HCT116 (cell line): ENCODE results near the gene MBNL2. TPM values are rescaled to one million over a fixed set of nuclear protein-coding genes. Genes with fewer than 3 reads are reported as not detected.

Experiments
- ATAC-seq: fragments of 200-7000 bp; cut with Tn5 transposase; 2 replicates; pipeline ENCODE4 v1.9.1; 2020; ENCODE audit warnings: mild to moderate bottlenecking, moderate library complexity
- BruUV-seq: library from RNA; stranded (reverse); fragments of 400-500 nt; replicated peaks from 2 replicates; lab custom pipeline; 2021; lab: Mats Ljungman, UMichigan
- CTCF ChIA-PET: fragments of 300-600 bp; sonication (Branson Sonifier 250); formaldehyde crosslinking; loops from one replicate; lab custom pipeline; 2021; ENCODE audit warnings: antibody characterized with exemption; lab: Charles Lee
- POLR2A ChIA-PET: fragments of 300-600, 350-600 bp; sonication (Branson Sonifier 250); formaldehyde crosslinking; loops from one replicate; lab custom pipeline; 2021; ENCODE audit warnings: antibody characterized with exemption; lab: Charles Lee
- RAD21 ChIA-PET, 2 experiments: fragments of 300-600 bp; sonication (Branson Sonifier 250); formaldehyde crosslinking; loops; one replicate each; lab custom pipeline; 2023; ENCODE audit warnings: low total read pairs in 2 of 2; ENCODE audit not compliant: uncharacterized antibody in 2 of 2, unreplicated experiment in 2 of 2, low non-redundant PET in 1 of 2; lab: Charles Lee
- DNase-seq: peaks from one replicate; pipeline ENCODE4 v3.0.0-alpha.2; 2010; ENCODE audit warnings: low read depth, low spot score
- H2AFZ ChIP-seq: fragments of 200-600 bp; shearing (Covaris generic), sonication (generic); 2 replicates; pipeline ENCODE4 v1.6.1; 2017; ENCODE audit warnings: low read depth, mixed run types, mixed read lengths, antibody characterized with exemption, low read length; ENCODE audit not compliant: poor library complexity, severe bottlenecking
- H3K27ac ChIP-seq: 2 replicates; pipeline ENCODE4 v1.5.1; 2012; ENCODE audit warnings: low read depth, low read length
- H3K27me3 ChIP-seq: fragments of 200-600 bp; sonication (generic); 2 replicates; pipeline ENCODE4 v1.6.1; 2016; ENCODE audit warnings: mixed run types, low read length, mixed read lengths; ENCODE audit not compliant: insufficient read depth
- H3K36me3 ChIP-seq, 2 experiments: fragments of 200-500 bp in 1 of 2; fragments of 200-600 bp in 1 of 2; sonication (Bioruptor generic) in 1 of 2; sonication (generic) in 1 of 2; 2 replicates each; pipeline versions ENCODE4 v1.5.1 to v1.6.1; 2014 to 2016; ENCODE audit warnings: low read length in 2 of 2, inconsistent platforms in 1 of 2, mixed read lengths in 1 of 2, mixed run types in 1 of 2; ENCODE audit not compliant: insufficient read depth in 2 of 2, control insufficient read depth in 1 of 2
- H3K4me1 ChIP-seq, 2 experiments: fragments of 200-600 bp in 1 of 2; sonication (generic) in 1 of 2; 2 replicates each; pipeline versions ENCODE4 v1.5.1 to v1.6.1; 2012 to 2017; ENCODE audit warnings: low read length in 2 of 2, inconsistent platforms in 1 of 2, mild to moderate bottlenecking in 1 of 2, mixed read lengths in 1 of 2, mixed run types in 1 of 2, moderate library complexity in 1 of 2; ENCODE audit not compliant: insufficient read depth in 2 of 2, control insufficient read depth in 1 of 2
- H3K4me2 ChIP-seq: fragments of 200-600 bp; sonication (generic); 2 replicates; pipeline ENCODE4 v1.6.1; 2017; ENCODE audit warnings: mixed run types, low read length, mixed read lengths
- H3K4me3 ChIP-seq, 2 experiments: fragments of 200-600 bp in 1 of 2; sonication (generic) in 1 of 2; replicated peaks in 1 of 2; 2 replicates each; pipeline ENCODE4 v1.5.1; 2011 to 2016; ENCODE audit warnings: low read length in 2 of 2, control low read depth in 1 of 2, low read depth in 1 of 2, mild to moderate bottlenecking in 1 of 2, mixed read lengths in 1 of 2, mixed run types in 1 of 2
- H3K79me2 ChIP-seq: fragments of 200-600 bp; sonication (generic); 2 replicates; pipeline ENCODE4 v1.6.1; 2017; ENCODE audit warnings: mild to moderate bottlenecking, mixed run types, low read length, moderate library complexity, mixed read lengths; ENCODE audit not compliant: insufficient read depth
- H3K9ac ChIP-seq: fragments of 200-600 bp; sonication (generic); 2 replicates; pipeline ENCODE4 v1.6.1; 2016; ENCODE audit warnings: low read length, mixed read lengths
- H3K9me2 ChIP-seq: fragments of 200-600 bp; sonication (generic), shearing (Covaris generic); 2 replicates; pipeline ENCODE4 v1.6.1; 2017; ENCODE audit warnings: mixed run types, mild to moderate bottlenecking, moderate library complexity; ENCODE audit not compliant: insufficient read depth
- H3K9me3 ChIP-seq, 2 experiments: fragments of 200-500 bp in 1 of 2; fragments of 200-600 bp in 1 of 2; sonication (Bioruptor generic) in 1 of 2; sonication (generic) in 1 of 2; 2 replicates each; pipeline ENCODE4 v1.6.1; 2014 to 2017; ENCODE audit warnings: low read length in 2 of 2, mixed read lengths in 2 of 2, inconsistent platforms in 1 of 2, low read depth in 1 of 2, mild to moderate bottlenecking in 1 of 2, mixed run types in 1 of 2, moderate library complexity in 1 of 2; ENCODE audit not compliant: control insufficient read depth in 1 of 2, insufficient read depth in 1 of 2
- H4K20me1 ChIP-seq: fragments of 200-600 bp; sonication (generic), shearing (Covaris generic); 2 replicates; pipeline ENCODE4 v1.6.1; 2017; ENCODE audit warnings: mixed run types, mild to moderate bottlenecking, moderate library complexity; ENCODE audit not compliant: insufficient read depth
- ATF3 ChIP-seq: IDR thresholded peaks from 2 replicates; pipeline ENCODE4 v1.6.1; 2012
- CBX3 ChIP-seq: IDR thresholded peaks from 2 replicates; pipeline ENCODE4 v1.6.1; 2012; ENCODE audit warnings: low read depth
- CEBPB ChIP-seq: IDR thresholded peaks from 2 replicates; pipeline ENCODE4 v1.6.1; 2012; ENCODE audit warnings: low read depth
- CTCF ChIP-seq, 3 experiments: fragments of 200-600 bp in 1 of 3; sonication (generic) in 1 of 3; IDR thresholded peaks in 2 of 3; conservative IDR thresholded peaks in 1 of 3; 2 replicates each; pipeline ENCODE4 v1.5.1; 2012 to 2017; ENCODE audit warnings: low read depth in 2 of 3, low read length in 2 of 3, antibody characterized with exemption in 1 of 3, borderline replicate concordance in 1 of 3, control low read depth in 1 of 3, mild to moderate bottlenecking in 1 of 3, mixed read lengths in 1 of 3, mixed run types in 1 of 3, moderate library complexity in 1 of 3; ENCODE audit not compliant: insufficient read depth in 1 of 3
- EGR1 ChIP-seq: IDR thresholded peaks from 2 replicates; pipeline ENCODE4 v1.6.1; 2012; ENCODE audit warnings: low read depth
- ELF1 ChIP-seq: IDR thresholded peaks from 2 replicates; pipeline ENCODE4 v1.6.1; 2012; ENCODE audit warnings: low read depth, borderline replicate concordance
- FOSL1 ChIP-seq: IDR thresholded peaks from 2 replicates; pipeline ENCODE4 v1.6.1; 2012; ENCODE audit warnings: low read depth
- REST ChIP-seq: IDR thresholded peaks from 2 replicates; pipeline ENCODE4 v1.6.1; 2012; ENCODE audit warnings: low read depth
- SP1 ChIP-seq: IDR thresholded peaks from 2 replicates; pipeline ENCODE4 v1.6.1; 2012; ENCODE audit warnings: low read depth
- SRF ChIP-seq: IDR thresholded peaks from 2 replicates; pipeline ENCODE4 v1.6.1; 2012; ENCODE audit warnings: low read depth
- TCF7L2 ChIP-seq: IDR thresholded peaks from 2 replicates; pipeline ENCODE4 v1.7.0; 2011; ENCODE audit warnings: borderline replicate concordance, inconsistent platforms; ENCODE audit not compliant: insufficient read depth, insufficient read length; ENCODE audit errors: extremely low read depth
- YY1 ChIP-seq: IDR thresholded peaks from 2 replicates; pipeline ENCODE4 v1.6.1; 2011; ENCODE audit warnings: low read length, low read depth, moderate library complexity, mild to moderate bottlenecking; ENCODE audit not compliant: insufficient replicate concordance; ENCODE audit errors: extremely low read depth
- ZBTB33 ChIP-seq: IDR thresholded peaks from 2 replicates; pipeline ENCODE4 v1.6.1; 2011; ENCODE audit warnings: mild to moderate bottlenecking, low read length, moderate library complexity; ENCODE audit not compliant: insufficient replicate concordance; ENCODE audit errors: extremely low read depth
- ZNF274 ChIP-seq: fragments of 200-500 bp; sonication (Bioruptor generic); IDR thresholded peaks from 2 replicates; pipeline ENCODE4 v1.6.1; 2014; ENCODE audit warnings: mild to moderate bottlenecking, low read depth, low read length, inconsistent platforms
- intact Hi-C: fragments of 100-400 bp; cut with micrococcal nuclease; formaldehyde crosslinking; loops from 2 replicates; pipeline ENCODE4 v1.10.0; 2022
- total RNA-seq: library from RNA; stranded (reverse); gene quantifications from one replicate; pipeline ENCODE4 v1.2.1, GENCODE V29; 2021; ENCODE audit not compliant: unreplicated experiment

Gene MBNL2
- total RNA-seq, 1 experiment from 2014 or later = 73.9 TPM

GRCh38 chr13:97318532-97318931 lies 96.4 kb downstream of the MBNL2 start:
- H3K79me2 ChIP-seq = peaks cover 22% of the 10 kb centered on the region; the same call in 1 of the 2 replicates
- H3K4me1 ChIP-seq = peaks cover 6% of the 10 kb centered on the region in 2 experiments; a peak in 3 of 4 replicates
- H3K9me3 ChIP-seq = no peaks in the 10 kb centered on the region
- H3K9ac ChIP-seq = no peak overlapping the region
- no peaks in the 10 kb centered on the region for H3K9me2 ChIP-seq
- ATAC-seq (no peak), DNase-seq (no peak)
- H3K4me3 ChIP-seq = no peak overlapping the region
- no peak overlapping the region for H3K27ac ChIP-seq
- no peaks in the 10 kb centered on the region for H3K27me3 ChIP-seq
- H3K36me3 ChIP-seq = no peaks in the 10 kb centered on the region
- no TSS peak for BruUV-seq
- no peak overlapping the region for H2AFZ ChIP-seq
- H4K20me1 ChIP-seq = no peaks in the 10 kb centered on the region
- TF ChIP-seq EGR1 = no peak
- no peak for TF ChIP-seq SP1
- no peak for TF ChIP-seq ELF1
- TF ChIP-seq ATF3 = no peak
- no peak for TF ChIP-seq ZBTB33
- no peak for TF ChIP-seq ZNF274
- TF ChIP-seq FOSL1 = no peak
- no peak for TF ChIP-seq YY1
- TF ChIP-seq CBX3 = no peak
- TF ChIP-seq REST = no peak
- TF ChIP-seq CTCF (IDR thresholded peaks at IDR 0.05 in 2 of 3, conservative IDR thresholded peaks at IDR 0.05 in 1 of 3; ENCODE audit: borderline replicate concordance in 1 of 3, insufficient read depth in 1 of 3, low read depth in 2 of 3, low read length in 2 of 3) = no peak
- no peak for TF ChIP-seq CEBPB
- no peak for TF ChIP-seq SRF
- TF ChIP-seq TCF7L2 = no peak
- intact Hi-C loops = no loop called here
- CTCF ChIA-PET = no interaction called here
- POLR2A ChIA-PET = no interaction called here
- RAD21 ChIA-PET = no interaction called here
- H3K4me2 ChIP-seq = no peak overlapping the region
